A549 treated with RU486 at 1 μM for 4 hours (cell line): Measurements from ENCODE around the gene CHCHD4. TPM values are rescaled to one million over a fixed set of nuclear protein-coding genes. Genes with fewer than 3 reads are reported as not detected.

Source experiments
- total RNA-seq: library from RNA; stranded (reverse); fragments of 200-300 nt; extraction: Qiagen RNA extraction; gene quantifications from 5 replicates; pipeline ENCODE4 v1.2.3, GENCODE V29; 2022; ENCODE audit warnings: low read depth

Gene CHCHD4
- 33.7 to 41.1 TPM (median 39.4 TPM) in 5 replicates for total RNA-seq

DNA sequence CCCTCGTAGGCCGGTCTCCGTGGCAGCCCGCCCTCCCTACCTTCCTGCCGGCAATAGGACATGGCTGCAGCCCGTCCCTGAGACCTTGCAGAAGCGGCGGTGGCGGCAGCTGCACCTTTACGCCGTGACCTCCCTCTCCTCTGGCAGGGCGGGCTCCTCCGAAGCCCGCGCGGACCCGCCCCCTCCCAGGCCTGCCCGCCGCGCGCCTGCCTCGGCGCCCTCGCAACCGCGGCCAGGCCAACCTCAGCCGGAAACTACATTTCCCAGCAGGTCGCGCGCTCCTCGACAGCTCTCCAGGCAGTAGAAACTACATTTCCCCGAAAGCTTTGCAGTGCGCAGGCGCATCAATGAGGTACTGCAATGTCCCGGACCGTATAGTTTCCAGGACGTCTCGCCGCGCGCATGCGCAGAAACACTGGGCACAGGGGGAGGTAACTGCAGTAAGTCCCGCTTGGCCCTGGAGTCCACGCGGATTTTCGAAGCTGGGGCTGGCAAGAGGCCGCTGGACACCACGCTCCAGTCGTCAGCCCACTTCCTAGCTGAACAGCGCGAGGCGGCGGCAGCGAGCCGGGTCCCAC lies at the start of gene CHCHD4, which contains the start of gene TMEM43:
Gene CHCHD4, minus strand, starts transcription at position 256 of the 578 bp plus-strand sequence. Its CDS starts 194 bp downstream, at position 62.
Gene TMEM43, plus strand, starts transcription at position 438 of the 578 bp plus-strand sequence. CDS start 142 bp downstream, outside the sequence.

Other genes starting within 250 kb of the CHCHD4 start
- gene WNT7A, start 244.8 kb downstream of the CHCHD4 start, total RNA-seq = 0.12 to 0.22 TPM (median 0.16 TPM) in 5 replicates
- gene TMEM43, start 182 bp upstream of the CHCHD4 start, total RNA-seq = 63.9 to 82.9 TPM (median 79.2 TPM) in 5 replicates
- 25.7 to 33.0 TPM (median 31.9 TPM) in 5 replicates for gene XPC, start 53.7 kb upstream of the CHCHD4 start, total RNA-seq
- 19.7 to 30.1 TPM (median 20.9 TPM) in 5 replicates for gene LSM3, start 53.9 kb upstream of the CHCHD4 start, total RNA-seq